Hepatocyte (in vitro differentiated cells): ENCODE results near the gene IRF2BPL. TPM values are rescaled to one million over a fixed set of nuclear protein-coding genes. Genes with fewer than 3 reads are reported as not detected.

Experiments used
- DNase-seq: peaks from one replicate; pipeline ENCODE4 v3.0.0-alpha.2; 2016; ENCODE audit warnings: low spot score
- H2AFZ ChIP-seq: fragments of 200-600 bp; sonication (generic); 2 replicates; pipeline ENCODE4 v1.6.0; 2016; ENCODE audit warnings: antibody characterized with exemption, mild to moderate bottlenecking
- H3K27ac ChIP-seq: fragments of 200-600 bp; sonication (generic); 2 replicates; pipeline ENCODE4 v1.5.1; 2016; ENCODE audit warnings: mild to moderate bottlenecking
- H3K27me3 ChIP-seq: fragments of 200-600 bp; sonication (generic); 2 replicates; pipeline ENCODE4 v1.6.1; 2016
- H3K36me3 ChIP-seq: fragments of 200-600 bp; sonication (generic); replicated peaks from 2 replicates; pipeline ENCODE4 v1.5.1; 2016; ENCODE audit warnings: low read depth; ENCODE audit not compliant: insufficient read depth
- H3K4me1 ChIP-seq: fragments of 200-600 bp; sonication (generic); 2 replicates; pipeline ENCODE4 v1.5.1; 2016; ENCODE audit warnings: mild to moderate bottlenecking, moderate library complexity; ENCODE audit not compliant: insufficient read depth
- H3K4me2 ChIP-seq: fragments of 200-600 bp; sonication (generic); 2 replicates; pipeline ENCODE4 v1.6.0; 2016
- H3K4me3 ChIP-seq: fragments of 200-600 bp; sonication (generic); 2 replicates; pipeline ENCODE4 v1.5.1; 2016; ENCODE audit warnings: mild to moderate bottlenecking
- H3K79me2 ChIP-seq: fragments of 200-600 bp; sonication (generic); 2 replicates; pipeline ENCODE4 v1.6.0; 2017; ENCODE audit warnings: mild to moderate bottlenecking
- H3K9me2 ChIP-seq: fragments of 200-600 bp; sonication (generic); replicated peaks from 2 replicates; pipeline ENCODE4 v1.6.0; 2017; ENCODE audit warnings: mild to moderate bottlenecking; ENCODE audit not compliant: insufficient read depth
- H3K9me3 ChIP-seq: fragments of 200-600 bp; sonication (generic); 2 replicates; pipeline ENCODE4 v1.5.1; 2016; ENCODE audit warnings: low read depth, mild to moderate bottlenecking
- H4K20me1 ChIP-seq: fragments of 200-600 bp; sonication (generic); 2 replicates; pipeline ENCODE4 v1.6.0; 2016; ENCODE audit warnings: mild to moderate bottlenecking; ENCODE audit not compliant: insufficient read depth, poor library complexity, severe bottlenecking
- CTCF ChIP-seq: fragments of 200-600 bp; sonication (generic); IDR thresholded peaks from 2 replicates; pipeline ENCODE4 v1.5.1; 2016; ENCODE audit warnings: antibody characterized with exemption, mild to moderate bottlenecking; ENCODE audit not compliant: poor library complexity
- EZH2 ChIP-seq: fragments of 200-600 bp; sonication (generic); IDR thresholded peaks from 2 replicates; pipeline ENCODE4 v1.6.1; 2016; ENCODE audit warnings: antibody characterized with exemption, mild to moderate bottlenecking, borderline replicate concordance
- EZH2phosphoT487 ChIP-seq: fragments of 200-600 bp; sonication (generic); IDR thresholded peaks from one replicate; pipeline ENCODE4 v1.6.1; 2018; ENCODE audit warnings: antibody characterized with exemption, mild to moderate bottlenecking, low read depth, moderate library complexity; ENCODE audit not compliant: unreplicated experiment, severe bottlenecking
- WGBS: methylation state at CpG from one replicate; pipeline ENCODE4 v1.1.6; 2016; ENCODE audit warnings: low lambda C conversion rate; ENCODE audit errors: missing lambda C conversion rate; 5-methylcytosine and 5-hydroxymethylcytosine counted together
- polyA plus RNA-seq: library from polyadenylated mRNA; unstranded; fragments of >200 nt; fragmentation: Nextera tagmentation; extraction: Ambion mirVana; gene quantifications from 2 replicates; pipeline ENCODE4 v1.2.1, GENCODE V29; 2016
- total RNA-seq: library from RNA; depleted of rRNA; stranded (reverse); fragments of >200 nt; gene quantifications from 2 replicates; pipeline ENCODE4 v1.2.3, GENCODE V29; 2014

Gene IRF2BPL
- 26.8 and 34.5 TPM in 2 replicates for total RNA-seq
- 38.9 and 52.1 TPM in 2 replicates for polyA plus RNA-seq

GRCh38 chr14:77028384-77029231, at the start of gene IRF2BPL:
IRF2BPL (minus strand) TSS chr14:77028708; CDS start chr14:77027792, 916 bp downstream.
- peaks cover 50% of the 10 kb centered on the region for H3K4me1 ChIP-seq
- TF ChIP-seq CTCF: no peak
- TF ChIP-seq EZH2phosphoT487: no peak
- TF ChIP-seq EZH2: no peak

GRCh38 chr14:77077040-77077439, 48.5 kb upstream of the IRF2BPL start:
- Histone ChIP-seq H3K4me1 (peaks cover 13% of the 10 kb centered on the region), H3K27me3 (no peaks in the 10 kb centered on the region), H3K79me2 (no peaks in the 10 kb centered on the region), H3K27ac (peak overlapping the region; percentile 86), H2AFZ (no peak overlapping the region), H4K20me1 (no peaks in the 10 kb centered on the region), H3K4me3 (no peak overlapping the region), H3K36me3 (no peaks in the 10 kb centered on the region), H3K9me2 (no peaks in the 10 kb centered on the region), H3K4me2 (no peak overlapping the region), H3K9me3 (no peaks in the 10 kb centered on the region)
- TF ChIP-seq EZH2 (no peak), CTCF (no peak), EZH2phosphoT487 (no peak)
- 84% methylated on average over 3 of the region's 3 CpGs for WGBS
- no peak for DNase-seq

More at GRCh38 chr14:77028384-77029231, at the start of gene IRF2BPL:
- DNase-seq: peak; percentile 100
- peak within 1 kb of the TSS; percentile 100 for H3K27ac ChIP-seq
- H2AFZ ChIP-seq: no peak within 1 kb of the TSS
- no peaks in the 10 kb centered on the region for H3K27me3 ChIP-seq
- H3K9me3 ChIP-seq: no peaks in the 10 kb centered on the region
- no peaks in the 10 kb centered on the region for H3K9me2 ChIP-seq
- peaks cover 25% of the 10 kb centered on the region for H4K20me1 ChIP-seq
- under 1% methylated on average over 54 of the region's 84 CpGs for WGBS
- H3K4me3 ChIP-seq: peak within 1 kb of the TSS; percentile 86
- peaks cover 52% of the 10 kb centered on the region for H3K79me2 ChIP-seq
- no peaks in the 10 kb centered on the region for H3K36me3 ChIP-seq
- H3K4me2 ChIP-seq: peak within 1 kb of the TSS; percentile 93

GRCh38 chr14:77076113-77076631, 47.7 kb upstream of the IRF2BPL start:
- TF ChIP-seq EZH2 (no peak), EZH2phosphoT487 (no peak), CTCF (no peak)
- Histone ChIP-seq H4K20me1 (no peaks in the 10 kb centered on the region), H3K4me2 (peak overlapping the region; percentile 55), H3K9me3 (no peaks in the 10 kb centered on the region), H3K27me3 (no peaks in the 10 kb centered on the region), H3K9me2 (no peaks in the 10 kb centered on the region), H2AFZ (peak overlapping the region; percentile 37), H3K27ac (peak overlapping the region; percentile 86), H3K4me3 (no peak overlapping the region), H3K79me2 (no peaks in the 10 kb centered on the region), H3K36me3 (no peaks in the 10 kb centered on the region), H3K4me1 (peaks cover 13% of the 10 kb centered on the region)
- 26% methylated on average over 10 of the region's 10 CpGs for WGBS
- peak; percentile 67 for DNase-seq
